HepG2 (cell line): Measurements from ENCODE around the gene PHKG2. TPM values are rescaled to one million over a fixed set of nuclear protein-coding genes. Genes with fewer than 3 reads are reported as not detected.
A peak's percentile ranks its signal among the peaks of the same experiment; 100 is the strongest.

ENCODE experiments used
- CREM ChIP-seq, 2 experiments: sonication (generic) in 1 of 2; formaldehyde crosslinking in 1 of 2; IDR thresholded peaks; 2 replicates each; pipeline versions ENCODE4 v1.4.0 to v1.6.1; 2016 to 2020; ENCODE audit warnings: antibody characterized with exemption in 1 of 2, mild to moderate bottlenecking in 1 of 2, missing genetic modification reagents in 1 of 2
- ERF ChIP-seq: IDR thresholded peaks from 2 replicates; pipeline ENCODE4 v1.6.1; 2018; ENCODE audit warnings: missing biosample characterization, missing genetic modification reagents
- ETV5 ChIP-seq: IDR thresholded peaks from 2 replicates; pipeline ENCODE4 v1.6.1; 2018; ENCODE audit warnings: missing biosample characterization, missing genetic modification reagents, inconsistent platforms, borderline replicate concordance
- FLYWCH1 ChIP-seq: sonication (generic); formaldehyde crosslinking; IDR thresholded peaks from 2 replicates; pipeline ENCODE4 v1.8.1; 2023; ENCODE audit warnings: mild to moderate bottlenecking, missing genetic modification reagents
- HMG20A ChIP-seq: IDR thresholded peaks from 2 replicates; pipeline ENCODE4 v1.6.1; 2016; ENCODE audit warnings: borderline replicate concordance
- MAF1 ChIP-seq: sonication (generic); formaldehyde crosslinking; IDR thresholded peaks from 2 replicates; pipeline ENCODE4 v1.5.0; 2020; ENCODE audit warnings: missing genetic modification reagents, borderline replicate concordance
- MAZ ChIP-seq, 2 experiments: sonication (generic) in 1 of 2; formaldehyde crosslinking in 1 of 2; IDR thresholded peaks; 2 replicates each; pipeline versions ENCODE4 v1.5.0 to v1.6.1; 2012 to 2020; ENCODE audit warnings: low read depth in 2 of 2, mild to moderate bottlenecking in 2 of 2, borderline replicate concordance in 1 of 2, improper control_type of control experiment in 1 of 2, low read length in 1 of 2, missing genetic modification reagents in 1 of 2, moderate library complexity in 1 of 2
- MEF2D ChIP-seq: sonication (generic); formaldehyde crosslinking; IDR thresholded peaks from 2 replicates; pipeline ENCODE4 v1.5.1; 2020; ENCODE audit warnings: mild to moderate bottlenecking, missing genetic modification reagents
- MLXIP ChIP-seq: sonication (generic); formaldehyde crosslinking; IDR thresholded peaks from 2 replicates; pipeline ENCODE4 v1.9.0; 2021; ENCODE audit warnings: missing genetic modification reagents, borderline replicate concordance
- PCBP1 ChIP-seq: fragments of 200-400 bp; formaldehyde crosslinking; IDR thresholded peaks from 2 replicates; pipeline ENCODE4 v1.6.1; 2017; ENCODE audit warnings: mild to moderate bottlenecking, low read depth, low read length, borderline replicate concordance
- SMAD1 ChIP-seq: sonication (generic); formaldehyde crosslinking; IDR thresholded peaks from 2 replicates; pipeline ENCODE4 v1.4.0; 2020; ENCODE audit warnings: missing genetic modification reagents, low read depth, mild to moderate bottlenecking, borderline replicate concordance
- SMAD3 ChIP-seq: sonication (generic); formaldehyde crosslinking; IDR thresholded peaks from 2 replicates; pipeline ENCODE4 v1.4.0; 2020; ENCODE audit warnings: missing genetic modification reagents
- SMYD3 ChIP-seq: sonication (generic); formaldehyde crosslinking; IDR thresholded peaks from 2 replicates; pipeline ENCODE4 v1.8.1; 2023; ENCODE audit warnings: mild to moderate bottlenecking, missing genetic modification reagents
- SRY ChIP-seq: sonication (generic); formaldehyde crosslinking; IDR thresholded peaks from 2 replicates; pipeline ENCODE4 v1.8.0; 2022; ENCODE audit warnings: mild to moderate bottlenecking, missing genetic modification reagents
- TOPORS ChIP-seq: sonication (generic); formaldehyde crosslinking; IDR thresholded peaks from 2 replicates; pipeline ENCODE4 v1.8.0; 2023; ENCODE audit warnings: mild to moderate bottlenecking, missing genetic modification reagents
- ZBTB44 ChIP-seq: sonication (generic); formaldehyde crosslinking; IDR thresholded peaks from 2 replicates; pipeline ENCODE4 v1.4.0; 2020; ENCODE audit warnings: missing genetic modification reagents
- ZHX2 ChIP-seq, 2 experiments: sonication (generic) in 1 of 2; formaldehyde crosslinking in 1 of 2; IDR thresholded peaks; 2 replicates each; pipeline versions ENCODE4 v1.6.1 to v1.9.0; 2014 to 2022; ENCODE audit warnings: antibody characterized with exemption in 1 of 2, borderline replicate concordance in 1 of 2, inconsistent platforms in 1 of 2, low read depth in 1 of 2, missing genetic modification reagents in 1 of 2
- polyA plus RNA-seq, 8 experiments: library from polyadenylated mRNA; depleted of rRNA in 3 of 8; stranded (reverse) in 7 of 8; unstranded in 1 of 8; fragments of >200 nt; fragmentation: Illumina TruSeq in 4 of 8; extraction: Trizol in 4 of 8; gene quantifications; 2 replicates each; pipeline versions ENCODE4 v1.2.1 to v1.2.3, GENCODE V29; 2011 to 2016; ENCODE audit warnings: low read depth in 4 of 8, missing spikeins in 1 of 8, mixed read lengths in 1 of 8; ENCODE audit not compliant: insufficient read depth in 1 of 8
- total RNA-seq, 5 experiments: library from RNA; depleted of rRNA; stranded (reverse); fragments of >200 nt; fragmentation: Illumina TruSeq; extraction: Trizol; gene quantifications; 2 replicates each; pipeline ENCODE4 v1.2.3, GENCODE V29; 2016; ENCODE audit warnings: low read depth in 1 of 5

Gene PHKG2
- total and polyA plus RNA-seq, 2 of the 13 experiments (the other 11 are each of a cell fraction or from before 2014, with no cell fraction given), result 37.4 to 42.1 TPM

GRCh38 chr16:30698816-30699614 lies 49.2 kb upstream of the PHKG2 start, which contains the start of gene SRCAP (continued):
- TF ChIP-seq MLXIP (CRISPR knock-in tag) (0 out of 2 replicates have a peak, but pooled peaks have one; percentile 38), TOPORS (CRISPR knock-in tag) (peak; percentile 97), ETV5 (no peak), SMAD3 (CRISPR knock-in tag) (no peak), SMYD3 (no peak), CREM (IDR thresholded peaks at IDR 0.05) (peak; percentile 63), CREM (CRISPR knock-in tag; IDR thresholded peaks at IDR 0.05) (no peak), FLYWCH1 (CRISPR knock-in tag) (no peak), MAZ (IDR thresholded peaks at IDR 0.05; ENCODE audit: borderline replicate concordance, low read depth, low read length) (peak; percentile 76), MAZ (CRISPR knock-in tag; IDR thresholded peaks at IDR 0.05; ENCODE audit: low read depth) (no peak; the same call in 1 of the 2 replicates), MAF1 (CRISPR knock-in tag) (peak; percentile 68; the same call in 1 of the 2 replicates), HMG20A (CRISPR knock-in tag) (no peak), ZBTB44 (no peak), ZHX2 (IDR thresholded peaks at IDR 0.05; ENCODE audit: low read depth) (peak; percentile 21; the same call in 1 of the 2 replicates), ZHX2 (CRISPR knock-in tag; IDR thresholded peaks at IDR 0.05; ENCODE audit: borderline replicate concordance) (0 out of 2 replicates have a peak, but pooled peaks have one; percentile 74), MEF2D (CRISPR knock-in tag) (peak; percentile 14), PCBP1 (no peak; the same call in 1 of the 2 replicates), SMAD1 (CRISPR knock-in tag) (0 out of 2 replicates have a peak, but pooled peaks have one; percentile 68), SRY (CRISPR knock-in tag) (peak; percentile 57), ERF (CRISPR knock-in tag) (0 out of 2 replicates have a peak, but pooled peaks have one; percentile 37)
